ENCODE measurements around the gene CLDN22. TPM values are rescaled to one million over a fixed set of nuclear protein-coding genes. Genes with fewer than 3 reads are reported as not detected.

Gene CLDN22
- total and polyA plus RNA-seq, 10 of the 15 experiments (the other 5 are each of a cell fraction or from before 2014, with no cell fraction given), result not detected

- Histone ChIP-seq H3K79me2 (ENCODE audit: control insufficient read depth, insufficient read depth, low read length) (no peaks in the 10 kb centered on the region), H3K4me3 (no peak overlapping the region), H3K27ac (ENCODE audit: control insufficient read depth, insufficient read depth) (no peak overlapping the region), H3K27me3 (replicated peaks in 1 of 2; ENCODE audit: control insufficient read depth in 2 of 2, insufficient read depth in 2 of 2, low read length in 1 of 2) (no peaks in the 10 kb centered on the region), H3K36me3 (ENCODE audit: control insufficient read depth in 2 of 2, insufficient read depth in 2 of 2, low read length in 1 of 2) (no peaks in the 10 kb centered on the region), H3K4me2 (ENCODE audit: control insufficient read depth, insufficient read depth) (no peak overlapping the region), H3K9ac (ENCODE audit: control insufficient read depth, insufficient read depth, low read length) (no peak overlapping the region), H4K20me1 (ENCODE audit: control insufficient read depth, insufficient read depth) (no peaks in the 10 kb centered on the region), H3K9me3 (replicated peaks; ENCODE audit: control insufficient read depth, insufficient read depth, low read length) (no peaks in the 10 kb centered on the region), H2AFZ (ENCODE audit: control insufficient read depth, low read depth, low read length) (no peak overlapping the region), H3K4me1 (ENCODE audit: control insufficient read depth, insufficient read depth, low read length) (no peaks in the 10 kb centered on the region)
- FAIRE-seq (no peak), ATAC-seq (no peak), DNase-seq (ENCODE audit: low read depth, low spot score) (no peak)
- CTCF ChIA-PET, result interaction anchor here (0.7 kb wide), 1 partner anchor 10 kb away, joined by 6 read pairs; no protein-coding TSS in a partner anchor
- RAD21 ChIA-PET (ENCODE audit: unreplicated experiment), result no interaction called here
- intact Hi-C loops (cut with micrococcal nuclease; ENCODE audit: unreplicated experiment), result no loop called here
- POLR2A ChIA-PET, result no interaction called here
- 16% methylated on average over 2 of the region's 2 CpGs for WGBS (ENCODE audit: insufficient coverage, insufficient replicate concordance, low lambda C conversion rate, missing lambda C conversion rate)
- no TSS peak for BruUV-seq (replicated peaks)
- SMC1A ChIA-PET (ENCODE audit: uncharacterized antibody, unreplicated experiment), result no interaction called here
- TF ChIP-seq NKRF (conservative IDR thresholded peaks at IDR 0.05) (no peak), MTA3 (IDR thresholded peaks at IDR 0.05; ENCODE audit: borderline replicate concordance, low read length) (no peak), MEF2A (IDR thresholded peaks at IDR 0.05; ENCODE audit: insufficient read depth, low read depth, low read length) (no peak)
- in situ Hi-C loops (cut with MboI), result no loop called here
These were observed 29.0 kb downstream of the CLDN22 start for GRCh38 chr4:183291070-183291469.

- Histone ChIP-seq H3K9me3 (replicated peaks; ENCODE audit: control insufficient read depth, insufficient read depth, low read length) (no peaks in the 10 kb centered on the region), H3K9ac (ENCODE audit: control insufficient read depth, insufficient read depth, low read length) (no peak overlapping the region), H3K4me1 (ENCODE audit: control insufficient read depth, insufficient read depth, low read length) (no peaks in the 10 kb centered on the region), H3K27ac (ENCODE audit: control insufficient read depth, insufficient read depth) (no peak overlapping the region), H3K36me3 (ENCODE audit: control insufficient read depth in 2 of 2, insufficient read depth in 2 of 2, low read length in 1 of 2) (no peaks in the 10 kb centered on the region), H4K20me1 (ENCODE audit: control insufficient read depth, insufficient read depth) (no peaks in the 10 kb centered on the region), H3K4me3 (no peak overlapping the region), H3K4me2 (ENCODE audit: control insufficient read depth, insufficient read depth) (no peak overlapping the region), H2AFZ (ENCODE audit: control insufficient read depth, low read depth, low read length) (no peak overlapping the region), H3K27me3 (replicated peaks in 1 of 2; ENCODE audit: control insufficient read depth in 2 of 2, insufficient read depth in 2 of 2, low read length in 1 of 2) (no peaks in the 10 kb centered on the region), H3K79me2 (ENCODE audit: control insufficient read depth, insufficient read depth, low read length) (no peaks in the 10 kb centered on the region)
- WGBS (ENCODE audit: insufficient coverage, insufficient replicate concordance, low lambda C conversion rate, missing lambda C conversion rate), result 46% methylated on average over 5 of the region's 5 CpGs
- SMC1A ChIA-PET (ENCODE audit: uncharacterized antibody, unreplicated experiment), result no interaction called here
- CTCF ChIA-PET, result interaction anchor here (0.6 kb wide), 1 partner anchor 111 kb away, joined by 3 read pairs; no protein-coding TSS in a partner anchor
- RAD21 ChIA-PET (ENCODE audit: unreplicated experiment), result no interaction called here
- ATAC-seq (no peak), FAIRE-seq (no peak), DNase-seq (ENCODE audit: low read depth, low spot score) (no peak)
- intact Hi-C loops (cut with micrococcal nuclease; ENCODE audit: unreplicated experiment), result loop anchor here (10.0 kb wide), 1 partner anchor 215 kb away; the partner anchor contains the start of gene ING2
- POLR2A ChIA-PET, result interaction anchor here (0.5 kb wide), 1 partner anchor 54 kb away, joined by 3 read pairs; no protein-coding TSS in a partner anchor
- in situ Hi-C loops (cut with MboI), result no loop called here
- no TSS peak for BruUV-seq (replicated peaks)
- TF ChIP-seq NFYA (IDR thresholded peaks at IDR 0.05; ENCODE audit: borderline replicate concordance, low read depth, low read length), result no peak
- TF ChIP-seq ATF2 (IDR thresholded peaks at IDR 0.05; ENCODE audit: low read length), result no peak
- no peak for TF ChIP-seq SMARCA5 (IDR thresholded peaks at IDR 0.05)
- TF ChIP-seq MYB (IDR thresholded peaks at IDR 0.05; ENCODE audit: borderline replicate concordance, low read depth, low read length), result no peak
- no peak for TF ChIP-seq YY1 (IDR thresholded peaks at IDR 0.05; ENCODE audit: low read depth, low read length)
- TF ChIP-seq BCLAF1 (IDR thresholded peaks at IDR 0.05), result no peak
- no peak for TF ChIP-seq RUNX3 (IDR thresholded peaks at IDR 0.05; ENCODE audit: low read length)
These were observed 30.4 kb downstream of the CLDN22 start for GRCh38 chr4:183289688-183290087.

Measured in GM12878 (cell line).